ENCODE measurements around the gene ARHGEF10L.
"Not testable (repeated sequence)": the region's sequence is repeated elsewhere in the genome, so short reads cannot be mapped to it uniquely, and the experiment has no call there.

ARHGEF10L gene, protein sequence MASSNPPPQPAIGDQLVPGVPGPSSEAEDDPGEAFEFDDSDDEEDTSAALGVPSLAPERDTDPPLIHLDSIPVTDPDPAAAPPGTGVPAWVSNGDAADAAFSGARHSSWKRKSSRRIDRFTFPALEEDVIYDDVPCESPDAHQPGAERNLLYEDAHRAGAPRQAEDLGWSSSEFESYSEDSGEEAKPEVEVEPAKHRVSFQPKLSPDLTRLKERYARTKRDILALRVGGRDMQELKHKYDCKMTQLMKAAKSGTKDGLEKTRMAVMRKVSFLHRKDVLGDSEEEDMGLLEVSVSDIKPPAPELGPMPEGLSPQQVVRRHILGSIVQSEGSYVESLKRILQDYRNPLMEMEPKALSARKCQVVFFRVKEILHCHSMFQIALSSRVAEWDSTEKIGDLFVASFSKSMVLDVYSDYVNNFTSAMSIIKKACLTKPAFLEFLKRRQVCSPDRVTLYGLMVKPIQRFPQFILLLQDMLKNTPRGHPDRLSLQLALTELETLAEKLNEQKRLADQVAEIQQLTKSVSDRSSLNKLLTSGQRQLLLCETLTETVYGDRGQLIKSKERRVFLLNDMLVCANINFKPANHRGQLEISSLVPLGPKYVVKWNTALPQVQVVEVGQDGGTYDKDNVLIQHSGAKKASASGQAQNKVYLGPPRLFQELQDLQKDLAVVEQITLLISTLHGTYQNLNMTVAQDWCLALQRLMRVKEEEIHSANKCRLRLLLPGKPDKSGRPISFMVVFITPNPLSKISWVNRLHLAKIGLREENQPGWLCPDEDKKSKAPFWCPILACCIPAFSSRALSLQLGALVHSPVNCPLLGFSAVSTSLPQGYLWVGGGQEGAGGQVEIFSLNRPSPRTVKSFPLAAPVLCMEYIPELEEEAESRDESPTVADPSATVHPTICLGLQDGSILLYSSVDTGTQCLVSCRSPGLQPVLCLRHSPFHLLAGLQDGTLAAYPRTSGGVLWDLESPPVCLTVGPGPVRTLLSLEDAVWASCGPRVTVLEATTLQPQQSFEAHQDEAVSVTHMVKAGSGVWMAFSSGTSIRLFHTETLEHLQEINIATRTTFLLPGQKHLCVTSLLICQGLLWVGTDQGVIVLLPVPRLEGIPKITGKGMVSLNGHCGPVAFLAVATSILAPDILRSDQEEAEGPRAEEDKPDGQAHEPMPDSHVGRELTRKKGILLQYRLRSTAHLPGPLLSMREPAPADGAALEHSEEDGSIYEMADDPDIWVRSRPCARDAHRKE (N-terminal part only)

DNA sequence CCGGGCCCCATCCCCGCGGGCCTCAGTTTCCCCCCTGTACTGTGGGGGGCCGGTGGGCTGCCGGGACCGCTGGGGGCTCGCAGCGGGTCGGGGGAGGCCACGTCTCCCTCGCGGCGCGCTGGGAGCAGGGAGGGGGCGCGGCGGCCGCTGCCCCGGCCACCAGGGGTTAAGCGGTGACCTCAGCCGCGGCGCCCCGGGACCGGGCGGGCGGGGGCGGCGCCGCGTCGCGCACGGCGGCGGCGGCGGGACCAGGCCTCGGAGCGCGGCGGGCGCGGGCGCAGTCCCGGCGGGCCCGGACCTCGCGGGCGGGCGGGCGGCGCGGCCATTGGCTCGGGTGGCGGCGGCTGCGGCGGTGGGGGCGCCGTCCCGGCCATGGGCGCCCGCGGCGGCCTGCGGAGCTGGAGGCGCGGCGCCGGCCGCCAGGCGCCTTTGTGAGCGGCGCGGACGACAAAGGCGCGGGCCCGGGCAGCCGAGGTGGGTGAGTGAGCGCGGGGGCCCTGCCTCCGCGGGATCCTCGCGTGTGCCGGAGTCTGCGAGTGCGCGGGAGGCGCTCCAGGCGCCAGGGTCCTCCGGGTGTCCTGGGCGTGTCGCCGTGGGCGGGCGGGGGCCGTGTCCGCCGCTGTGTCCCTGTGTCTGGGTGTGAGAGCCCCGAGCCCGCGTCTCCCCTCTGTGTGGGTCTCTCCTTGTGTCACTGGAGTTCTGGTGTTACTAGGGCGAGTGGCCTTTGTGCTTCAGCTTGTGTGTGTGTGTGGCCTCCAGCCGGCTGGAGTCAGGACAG, at the start of gene ARHGEF10L:
ARHGEF10L (plus strand) TSS at position 222 of the 778 bp plus-strand sequence. CDS start 40,898 bp downstream, outside the sequence.
- DNase-seq, result peak; percentile 12

DNA sequence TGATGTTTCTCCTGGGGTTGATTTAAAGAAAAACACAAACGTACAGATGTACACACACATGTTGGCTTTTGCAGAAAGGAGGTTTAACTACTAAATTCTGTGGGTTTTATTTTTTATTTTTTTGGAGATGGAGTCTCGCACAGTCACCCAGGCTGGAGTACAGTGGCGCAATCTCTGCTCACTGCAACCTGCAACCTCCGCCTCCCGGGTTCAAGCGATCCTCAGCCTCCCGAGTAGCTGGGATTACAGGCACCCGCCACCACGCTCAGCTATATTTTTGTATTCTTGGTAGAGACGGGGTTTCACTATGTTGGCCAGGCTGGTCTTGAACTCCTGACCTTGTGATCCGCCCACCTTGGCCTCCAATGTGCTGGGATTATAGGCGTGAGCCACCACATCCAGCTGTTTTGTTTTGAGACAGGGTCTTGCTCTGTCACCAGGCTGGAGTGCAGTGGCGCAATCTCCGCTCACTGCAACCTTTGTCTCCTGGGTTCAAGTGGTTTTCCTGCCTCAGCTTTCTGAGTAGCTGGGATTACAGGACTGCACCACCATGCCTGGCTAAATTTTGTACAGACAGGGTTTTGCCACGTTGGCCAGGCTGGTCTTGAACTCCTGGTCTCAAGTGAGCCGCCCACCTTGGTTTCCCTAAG, 49.6 kb upstream of the ARHGEF10L start:
- not testable (repeated sequence) for DNase-seq

- not testable (repeated sequence) for DNase-seq
These were observed 48.8 kb upstream of the ARHGEF10L start for GRCh38 chr1:17490667-17491066.

- peak; percentile 44 for DNase-seq
These were observed 45.3 kb upstream of the ARHGEF10L start for GRCh38 chr1:17494114-17494729.

DNA sequence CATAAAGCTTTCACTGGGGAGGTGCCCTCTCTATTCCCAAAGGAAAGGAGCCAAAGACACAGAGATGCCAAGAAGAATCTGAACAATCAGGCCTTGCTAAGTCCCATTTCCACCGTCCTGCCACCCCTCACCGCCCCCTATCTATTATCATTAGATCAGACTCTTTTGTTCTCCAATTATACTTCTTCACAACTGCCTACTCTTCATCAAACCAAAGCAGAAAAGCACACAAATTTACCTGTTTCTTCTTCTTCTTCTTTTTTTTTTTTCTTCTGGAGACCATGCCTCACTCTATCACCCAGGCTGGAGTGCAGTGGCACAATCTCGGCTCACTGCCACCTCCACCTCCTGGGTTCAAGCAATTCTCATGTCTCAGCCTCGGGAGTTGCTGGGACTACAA, 43.1 kb upstream of the ARHGEF10L start:
- no peak for DNase-seq

- DNase-seq, result peak; percentile 62
These were observed 41.3 kb upstream of the ARHGEF10L start for GRCh38 chr1:17498214-17498613.

DNA sequence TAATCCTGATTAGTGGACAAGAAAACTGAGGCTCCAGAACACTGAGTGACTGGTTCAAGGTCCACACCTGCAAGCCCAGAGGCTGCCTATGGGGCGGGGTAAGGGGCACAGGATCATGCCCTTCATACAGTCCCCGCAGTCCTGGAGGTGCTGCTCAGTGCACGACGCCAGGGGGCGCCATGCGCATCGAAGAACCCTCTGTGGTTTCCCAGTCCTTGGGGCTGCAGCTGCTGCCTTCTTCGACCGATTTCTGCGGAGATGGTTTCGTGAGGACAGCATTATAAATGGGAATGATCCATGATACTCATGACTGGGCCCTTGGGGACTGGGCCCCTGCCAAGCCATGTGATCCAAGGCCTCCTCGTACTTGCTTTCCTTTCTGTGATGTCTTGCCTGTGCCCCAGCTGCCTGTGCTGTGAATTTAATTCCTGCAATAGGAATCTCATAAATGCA, 37.1 kb upstream of the ARHGEF10L start:
- peak; percentile 69 for DNase-seq

GRCh38 chr1:17503146-17503545, 36.4 kb upstream of the ARHGEF10L start:
- no peak for DNase-seq

GRCh38 chr1:17507200-17507599, 32.3 kb upstream of the ARHGEF10L start:
- not testable (repeated sequence) for DNase-seq

DNA sequence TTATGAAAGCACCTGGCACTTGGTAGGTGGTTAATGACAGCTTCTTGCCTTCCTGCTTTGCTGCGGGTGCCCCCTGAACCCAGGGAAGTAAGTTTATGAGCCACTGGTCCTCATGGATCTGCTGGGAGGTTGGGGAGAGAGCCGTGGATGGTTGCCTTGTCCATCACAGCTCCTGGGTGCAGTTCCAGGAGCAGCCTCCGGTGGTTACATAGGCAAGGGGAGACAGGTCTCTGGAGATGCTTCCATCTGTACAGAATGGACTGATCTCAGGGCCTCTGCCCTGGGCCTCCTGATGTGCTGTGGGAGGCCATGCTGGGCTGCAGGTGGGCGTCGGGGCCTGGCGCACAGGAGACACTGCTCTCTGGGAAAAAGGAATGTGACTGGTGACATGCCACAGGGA, 31.6 kb upstream of the ARHGEF10L start:
- no peak for DNase-seq

DNA sequence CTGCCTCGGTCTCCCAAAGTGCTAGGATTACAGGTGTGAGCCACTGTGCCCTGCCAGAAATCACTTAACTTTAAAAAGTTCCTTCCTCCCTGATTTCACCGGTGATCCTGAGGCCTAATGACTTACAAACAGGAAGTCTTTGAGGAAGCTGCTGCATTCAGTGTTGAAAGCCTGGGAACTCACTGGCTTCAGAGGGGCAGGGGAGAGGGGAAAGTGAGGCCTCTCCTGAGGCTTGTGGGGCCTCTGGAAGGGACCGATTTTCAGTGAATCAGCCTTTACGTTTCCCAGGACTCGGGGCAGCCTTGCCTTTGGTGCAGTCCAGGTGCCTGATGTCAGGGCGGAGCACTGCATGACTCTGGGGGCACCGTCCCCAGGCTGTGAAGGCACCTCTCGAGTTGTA, 30.1 kb upstream of the ARHGEF10L start:
- no peak for DNase-seq

DNA sequence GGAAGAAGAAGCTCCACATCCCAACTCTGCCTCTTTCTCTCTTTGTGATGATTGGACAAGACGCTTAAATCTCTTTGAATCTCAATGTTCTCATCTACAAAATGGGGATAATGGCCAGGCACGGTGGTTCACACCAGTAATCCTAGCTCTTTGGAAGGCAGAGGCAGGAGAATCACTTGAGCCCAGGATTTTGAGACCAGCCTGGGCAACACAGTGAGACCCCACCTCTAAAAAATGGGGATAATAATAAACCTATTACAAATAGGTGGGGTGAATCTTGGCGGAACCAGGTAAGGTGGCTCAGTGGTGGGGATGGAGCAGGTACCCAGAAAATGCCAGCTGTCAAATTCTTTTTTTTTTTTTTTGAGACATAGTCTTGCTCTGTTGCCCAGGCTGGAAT, 29.4 kb upstream of the ARHGEF10L start:
- DNase-seq, result no peak

DNA sequence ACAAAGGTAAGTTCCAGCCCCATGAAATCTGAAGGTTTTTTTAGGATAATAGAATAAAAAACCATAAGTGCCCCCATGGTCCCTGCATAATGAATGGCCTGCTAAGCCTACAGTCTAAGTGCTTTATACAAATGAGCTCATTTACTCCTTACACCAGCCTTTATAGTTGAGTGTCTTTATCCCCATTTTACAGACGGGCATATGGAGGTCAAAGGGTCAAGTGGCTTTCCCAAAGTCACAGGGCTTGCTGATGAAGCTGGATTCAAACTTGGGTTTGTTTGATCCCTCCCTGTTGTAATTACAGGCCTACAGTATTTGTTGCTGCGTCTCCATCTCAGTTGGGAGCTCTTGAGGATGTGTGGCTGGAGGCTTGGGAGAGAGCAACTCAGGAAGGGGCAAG, 28.3 kb upstream of the ARHGEF10L start:
- no peak for DNase-seq

- no peak for DNase-seq
These were observed 26.4 kb upstream of the ARHGEF10L start for GRCh38 chr1:17513131-17513530.

GRCh38 chr1:17514776-17515175, 24.7 kb upstream of the ARHGEF10L start:
- DNase-seq, result no peak

- DNase-seq, result no peak
These were observed 23.6 kb upstream of the ARHGEF10L start for GRCh38 chr1:17515902-17516301.

GRCh38 chr1:17516303-17517214, 22.9 kb upstream of the ARHGEF10L start:
- DNase-seq, result no peak

- DNase-seq, result no peak
These were observed 19.5 kb upstream of the ARHGEF10L start for GRCh38 chr1:17520041-17520440.

GRCh38 chr1:17520473-17521319, 18.8 kb upstream of the ARHGEF10L start:
- DNase-seq, result no peak
